ENCODE results near the gene KRT71.

- no peak for TF ChIP-seq CTCF (IDR thresholded peaks at IDR 0.05; ENCODE audit: low read length)
- TF ChIP-seq EZH2 (IDR thresholded peaks at IDR 0.05; ENCODE audit: borderline replicate concordance, low read length), result no peak
Measured at GRCh38 chr12:52578469-52578868, 25.5 kb upstream of the KRT71 start.

Data from OCI-LY1 (cell line).